HG02763 (cell line): Measurements from ENCODE around the gene MARS1.
"Not testable (repeated sequence)": the region's sequence is repeated elsewhere in the genome, so short reads cannot be mapped to it uniquely, and the experiment has no call there.

Experiments
- ATAC-seq: cut with Tn5 transposase; IDR thresholded peaks from one replicate; pipeline ENCODE4 v1.9.1; 2021; ENCODE audit warnings: mild to moderate bottlenecking, moderate library complexity; ENCODE audit not compliant: unreplicated experiment

Gene MARS1

DNA sequence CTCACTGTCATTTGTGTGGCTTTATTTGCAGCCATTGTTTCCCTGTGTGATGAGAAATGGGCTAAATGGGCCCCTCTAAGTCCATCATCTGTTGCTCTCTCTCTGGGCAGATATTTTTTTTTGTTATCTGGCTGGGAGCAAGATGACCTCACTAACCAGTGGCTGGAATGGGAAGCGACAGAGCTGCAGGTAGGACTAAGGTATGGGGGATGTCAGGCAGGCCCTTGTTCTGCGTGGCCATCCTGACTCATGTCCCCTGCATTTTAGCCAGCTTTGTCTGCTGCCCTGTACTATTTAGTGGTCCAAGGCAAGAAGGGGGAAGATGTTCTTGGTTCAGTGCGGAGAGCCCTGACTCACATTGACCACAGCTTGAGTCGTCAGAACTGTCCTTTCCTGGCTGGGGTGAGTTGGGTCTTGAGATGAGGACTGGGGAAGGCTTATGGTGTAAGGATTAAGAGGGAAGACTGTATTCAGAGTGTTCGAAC is 1.3 kb downstream of the MARS1 start:
- no peak for ATAC-seq

DNA sequence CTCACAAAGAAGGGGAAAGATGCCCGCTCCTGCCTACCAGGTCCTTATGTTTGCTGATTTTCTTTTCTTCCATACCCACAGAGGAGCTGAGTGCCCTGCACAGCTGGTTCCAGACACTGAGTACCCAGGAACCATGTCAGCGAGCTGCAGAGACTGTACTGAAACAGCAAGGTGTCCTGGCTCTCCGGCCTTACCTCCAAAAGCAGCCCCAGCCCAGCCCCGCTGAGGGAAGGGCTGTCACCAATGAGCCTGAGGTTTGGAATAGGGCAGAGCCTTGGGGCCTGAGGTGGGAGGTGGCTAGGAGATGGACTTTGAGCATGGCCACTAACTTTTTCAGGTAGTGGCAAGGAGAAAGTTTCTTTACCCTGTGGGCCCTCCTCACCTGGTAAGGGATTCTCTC is 2.3 kb downstream of the MARS1 start:
- no peak for ATAC-seq

DNA sequence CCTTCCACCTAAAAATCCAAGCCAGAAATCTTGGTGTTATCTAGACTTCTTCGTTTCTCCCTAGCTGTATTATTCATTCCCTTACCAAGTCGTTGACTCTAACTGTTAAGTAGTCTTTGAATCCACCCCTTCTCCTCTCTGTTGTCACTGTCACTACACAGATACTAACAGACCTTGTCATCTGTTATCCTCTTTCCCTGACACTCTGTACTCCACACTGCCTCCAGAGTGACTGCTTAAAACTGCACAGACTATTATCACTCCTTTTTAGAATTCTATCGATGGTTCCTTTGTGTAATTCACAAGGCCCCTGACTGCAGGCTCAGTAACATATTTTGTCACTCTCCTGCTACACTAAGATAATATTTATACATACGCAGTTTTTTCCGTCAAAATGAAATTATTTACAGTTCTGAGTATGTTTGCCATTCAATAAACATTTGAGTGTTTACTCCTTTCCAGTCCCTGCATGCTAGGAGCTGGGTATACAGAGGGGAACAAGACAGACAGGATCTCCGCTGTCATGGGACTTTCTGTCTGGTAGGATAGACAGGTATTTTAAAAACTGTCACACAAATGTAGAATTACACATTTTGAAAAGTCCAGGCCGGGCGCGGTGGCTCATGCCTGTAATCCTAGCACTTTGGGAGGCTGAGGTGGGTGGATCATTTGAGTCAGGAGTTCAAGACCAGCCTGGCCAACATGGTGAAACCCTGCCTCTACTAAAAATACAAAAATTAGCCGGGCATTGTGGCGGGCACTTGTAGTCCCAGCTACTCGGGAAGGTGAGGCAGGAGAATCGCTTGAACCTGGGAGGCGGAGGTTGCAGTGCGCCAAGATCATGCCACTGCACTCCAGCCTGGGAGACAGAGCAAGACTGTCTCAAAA is 3.8 kb downstream of the MARS1 start:
- no peak for ATAC-seq

DNA sequence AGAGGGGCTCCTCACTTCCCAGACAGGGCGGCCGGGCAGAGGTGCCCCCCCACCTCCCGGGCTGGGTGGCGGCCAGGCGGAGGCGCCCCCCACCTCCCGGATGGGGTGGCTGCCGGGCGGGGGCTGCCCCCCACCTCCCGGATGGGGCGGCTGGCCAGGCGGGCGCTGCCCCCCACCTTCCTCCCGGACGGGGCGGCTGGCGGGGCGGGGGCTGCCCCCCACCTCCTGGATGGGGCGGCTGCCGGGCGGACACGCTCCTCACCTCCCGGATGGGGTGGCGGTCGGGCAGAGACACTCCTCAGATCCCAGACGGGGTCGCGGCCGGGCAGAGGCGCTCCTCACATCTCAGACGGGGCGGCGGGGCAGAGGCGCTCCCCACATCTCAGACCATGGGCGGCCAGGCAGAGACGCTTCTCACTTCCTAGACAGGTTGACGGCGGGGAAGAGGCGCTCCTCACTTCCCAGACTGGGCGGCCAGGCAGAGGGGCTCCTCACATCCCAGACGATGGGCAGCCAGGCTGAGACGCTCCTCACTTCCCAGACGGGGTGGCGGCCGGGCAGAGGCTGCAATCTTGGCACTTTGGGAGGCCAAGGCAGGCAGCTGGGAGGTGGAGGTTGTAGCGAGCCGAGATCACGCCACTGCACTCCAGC is 7.3 kb downstream of the MARS1 start:
- not testable (repeated sequence) for ATAC-seq

DNA sequence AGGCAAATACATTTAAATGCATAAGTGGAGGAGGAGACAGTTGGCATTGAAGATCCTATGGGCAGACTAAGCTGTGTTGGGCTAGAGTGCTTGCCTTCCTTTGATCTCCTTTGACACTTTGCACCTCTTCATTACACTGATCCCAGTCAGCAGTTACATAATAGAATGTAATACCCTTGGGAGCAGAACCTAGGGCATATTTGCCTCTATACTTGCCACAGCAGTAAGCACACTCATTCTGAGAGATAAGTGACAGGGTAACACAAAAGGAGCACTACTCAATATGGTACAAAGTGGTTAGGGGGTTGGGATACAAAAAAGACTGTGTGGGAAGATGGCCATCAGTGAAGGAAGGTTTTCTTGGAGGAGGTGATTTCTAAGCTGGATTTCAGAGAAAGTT is 9.0 kb downstream of the MARS1 start:
- ATAC-seq = no peak

DNA sequence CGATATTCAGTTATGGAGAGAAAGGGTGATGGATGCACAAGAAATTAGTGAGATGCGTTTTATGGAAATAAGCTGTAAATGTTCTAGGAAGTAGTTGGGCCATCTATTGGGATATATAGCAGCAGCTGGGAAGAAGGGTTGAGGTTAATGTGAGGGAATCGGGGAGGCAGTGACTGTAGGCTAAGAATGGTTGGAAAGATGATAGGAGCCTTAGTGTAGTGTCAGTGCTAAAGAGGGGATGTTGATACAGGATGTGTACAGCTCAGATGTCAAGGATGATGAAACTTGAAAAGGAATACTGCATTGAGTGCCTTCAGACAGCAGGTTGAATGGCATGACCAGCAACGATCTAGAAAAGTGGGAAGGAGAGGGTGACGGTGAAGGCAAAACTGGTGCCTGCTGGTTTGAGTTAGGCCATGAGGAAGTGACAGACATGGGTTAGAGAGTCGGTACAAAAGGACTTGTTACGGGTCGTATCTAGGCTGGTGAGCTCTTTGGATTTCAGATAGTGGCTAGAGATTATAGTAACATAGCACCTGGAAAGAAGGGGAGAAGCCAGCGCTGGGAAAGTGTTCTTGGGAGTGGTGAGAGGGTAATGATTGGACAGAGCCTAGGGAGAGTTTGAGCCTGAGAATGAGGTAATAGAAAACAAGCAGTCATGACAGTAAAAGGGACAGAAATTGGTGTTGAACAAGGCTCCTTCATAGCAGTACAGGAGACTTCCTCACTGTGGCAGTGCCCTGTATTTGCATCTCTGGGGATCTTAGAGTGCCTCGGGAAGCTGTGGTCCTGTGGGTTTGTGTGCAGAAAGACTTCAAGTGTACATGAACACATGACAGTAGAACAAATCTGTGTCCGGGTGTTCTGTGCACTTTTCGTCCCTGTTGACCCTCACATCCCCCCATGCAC is 9.6 kb downstream of the MARS1 start:
- no peak for ATAC-seq

DNA sequence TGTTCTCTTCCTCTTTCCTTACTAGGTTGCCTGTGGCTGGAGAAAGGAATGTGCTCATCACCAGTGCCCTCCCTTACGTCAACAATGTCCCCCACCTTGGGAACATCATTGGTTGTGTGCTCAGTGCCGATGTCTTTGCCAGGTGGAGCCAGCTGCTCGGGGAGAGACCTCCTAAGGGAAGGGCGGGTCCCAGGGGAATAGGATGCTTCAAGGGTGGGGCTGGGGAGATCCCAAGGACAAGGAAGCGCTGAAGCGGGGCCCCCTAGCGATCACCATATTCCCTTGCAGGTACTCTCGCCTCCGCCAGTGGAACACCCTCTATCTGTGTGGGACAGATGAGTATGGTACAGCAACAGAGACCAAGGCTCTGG is 10.2 kb downstream of the MARS1 start:
- ATAC-seq = no peak

DNA sequence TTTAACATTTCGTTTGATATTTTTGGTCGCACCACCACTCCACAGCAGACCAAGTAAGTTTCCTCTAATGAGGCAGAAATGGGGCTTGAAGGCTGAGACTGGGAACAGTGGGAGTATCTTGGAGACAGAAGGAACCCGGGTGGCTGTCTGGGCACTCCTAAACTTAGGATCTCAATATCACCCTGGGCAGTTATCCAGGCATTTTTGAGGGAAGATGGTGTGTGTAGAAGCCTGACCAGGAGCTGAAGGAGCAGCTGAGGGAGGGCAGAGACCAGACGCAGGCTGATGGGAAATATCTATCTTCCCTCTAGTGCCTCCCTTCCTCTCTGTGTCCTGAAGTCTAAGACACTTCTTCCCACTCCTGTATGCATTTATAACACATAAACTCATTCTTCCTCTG is 10.7 kb downstream of the MARS1 start:
- ATAC-seq = no peak

DNA sequence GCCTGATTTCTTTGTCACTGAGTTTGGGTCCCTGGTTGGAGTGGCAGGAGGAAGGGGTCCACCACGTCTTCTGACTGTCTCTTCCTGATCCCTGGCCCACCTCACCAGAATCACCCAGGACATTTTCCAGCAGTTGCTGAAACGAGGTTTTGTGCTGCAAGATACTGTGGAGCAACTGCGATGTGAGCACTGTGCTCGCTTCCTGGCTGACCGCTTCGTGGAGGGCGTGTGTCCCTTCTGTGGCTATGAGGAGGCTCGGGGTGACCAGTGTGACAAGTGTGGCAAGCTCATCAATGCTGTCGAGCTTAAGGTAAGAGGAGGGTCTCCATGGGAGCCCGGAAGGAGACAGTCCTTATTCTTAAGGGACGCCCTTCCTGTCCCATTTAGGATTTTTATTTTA is 12.3 kb downstream of the MARS1 start:
- no peak for ATAC-seq

DNA sequence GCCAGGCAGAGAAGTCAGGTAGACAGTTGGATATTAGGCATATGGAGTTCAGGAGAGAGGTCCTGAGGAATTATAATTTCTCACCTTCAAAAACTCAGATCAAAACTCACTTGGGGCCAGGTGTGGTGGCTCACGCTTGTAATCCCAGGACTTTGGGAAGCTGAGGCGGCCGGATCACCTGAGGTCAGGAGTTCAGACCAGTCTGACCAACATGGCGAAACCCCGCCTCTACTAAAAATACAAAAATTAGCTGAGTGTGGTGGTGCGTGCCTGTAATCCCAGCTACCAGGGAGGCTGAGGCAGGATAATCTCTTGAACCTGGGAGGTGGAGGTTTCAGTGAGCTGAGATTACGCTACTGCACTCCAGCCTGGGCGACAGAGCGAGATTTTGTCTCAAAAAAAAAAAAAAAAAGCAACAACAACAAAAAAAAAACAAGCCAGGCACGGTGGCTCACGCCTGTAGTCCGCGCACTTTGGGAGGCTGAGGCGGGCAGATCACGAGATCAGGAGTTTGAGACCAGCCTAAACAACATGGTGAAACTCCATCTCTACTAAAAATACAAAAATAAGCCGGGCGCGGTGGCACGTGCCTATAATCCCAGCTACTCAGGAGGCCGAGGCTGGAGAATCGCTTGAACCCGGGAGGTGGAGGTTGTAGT is 14.6 kb downstream of the MARS1 start:
- not testable (repeated sequence) for ATAC-seq

DNA sequence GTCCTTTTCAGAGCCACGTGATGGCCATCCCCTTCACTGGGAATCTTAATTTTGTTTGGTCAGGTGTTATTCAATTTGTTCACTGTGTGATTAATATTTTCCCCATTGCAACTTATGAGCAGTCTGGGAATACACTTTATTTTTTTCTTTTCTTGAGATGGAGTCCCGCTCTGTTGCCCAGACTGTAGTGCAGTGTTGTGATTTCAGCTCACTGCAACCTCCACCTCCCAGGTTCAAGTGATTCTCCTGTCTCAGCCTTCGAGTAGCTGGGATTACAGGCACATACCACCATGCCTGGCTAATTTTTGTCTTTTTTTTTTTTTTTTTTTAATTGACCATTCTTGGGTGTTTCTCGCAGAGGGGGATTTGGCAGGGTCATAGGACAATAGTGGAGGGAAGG is 18.7 kb downstream of the MARS1 start:
- not testable (repeated sequence) for ATAC-seq

DNA sequence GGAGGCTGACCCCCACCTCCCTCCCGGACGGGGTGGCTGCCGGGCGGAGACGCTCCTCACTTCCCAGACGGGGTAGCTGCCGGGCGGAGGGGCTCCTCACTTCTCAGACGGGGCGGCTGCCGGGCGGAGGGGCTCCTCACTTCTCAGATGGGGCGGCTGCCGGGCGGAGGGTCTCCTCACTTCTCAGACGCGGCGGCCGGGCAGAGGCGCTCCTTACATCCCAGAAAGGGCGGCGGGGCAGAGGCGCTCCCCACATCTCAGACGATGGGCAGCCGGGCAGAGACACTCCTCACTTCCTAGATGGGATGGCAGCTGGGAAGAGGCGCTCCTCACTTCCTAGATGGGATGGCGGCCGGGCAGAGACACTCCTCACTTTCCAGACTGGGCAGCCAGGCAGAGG is 19.9 kb downstream of the MARS1 start:
- ATAC-seq = not testable (repeated sequence)

DNA sequence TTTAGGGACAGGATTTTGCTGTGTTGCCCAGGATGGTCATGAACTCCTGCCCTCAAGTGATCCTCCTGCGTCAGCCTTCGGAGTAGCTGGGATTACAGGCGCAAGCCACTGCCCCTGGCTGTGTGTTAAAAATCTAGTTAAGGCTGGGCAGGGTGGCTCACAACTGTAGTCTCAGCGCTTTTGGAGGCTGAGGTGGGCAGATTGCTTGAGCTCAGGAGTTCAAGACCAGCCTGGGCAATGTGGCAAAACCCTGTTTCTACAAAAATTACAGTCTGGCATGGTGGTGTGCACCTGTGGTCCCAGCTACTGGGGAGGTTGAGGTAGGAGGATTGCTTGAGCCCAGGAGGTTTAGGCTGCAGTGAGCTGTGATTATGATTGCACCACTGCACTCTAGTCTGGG is 23.3 kb downstream of the MARS1 start:
- no peak for ATAC-seq

DNA sequence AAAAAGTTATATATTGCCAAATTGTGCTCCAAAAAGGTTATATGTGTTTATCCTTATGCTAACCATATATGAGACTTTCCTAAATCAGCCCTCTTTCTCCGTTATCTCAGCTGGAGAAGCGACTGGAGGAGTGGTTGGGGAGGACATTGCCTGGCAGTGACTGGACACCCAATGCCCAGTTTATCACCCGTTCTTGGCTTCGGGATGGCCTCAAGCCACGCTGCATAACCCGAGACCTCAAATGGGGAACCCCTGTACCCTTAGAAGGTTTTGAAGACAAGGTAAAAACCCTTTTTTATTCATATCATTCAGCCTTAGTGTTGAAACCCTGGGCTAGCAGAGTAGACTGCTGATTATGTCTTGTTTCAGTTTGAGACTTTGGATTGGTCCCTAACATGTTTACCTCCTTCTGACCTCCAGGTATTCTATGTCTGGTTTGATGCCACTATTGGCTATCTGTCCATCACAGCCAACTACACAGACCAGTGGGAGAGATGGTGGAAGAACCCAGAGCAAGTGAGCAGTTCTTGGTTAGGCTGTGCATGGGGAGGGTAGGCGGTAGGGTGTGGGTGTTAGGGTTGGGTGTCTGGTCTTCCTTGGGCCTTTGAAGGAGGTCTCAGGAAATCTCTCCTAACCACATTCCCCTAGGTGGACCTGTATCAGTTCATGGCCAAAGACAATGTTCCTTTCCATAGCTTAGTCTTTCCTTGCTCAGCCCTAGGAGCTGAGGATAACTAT is 23.9 kb downstream of the MARS1 start:
- no peak for ATAC-seq

DNA sequence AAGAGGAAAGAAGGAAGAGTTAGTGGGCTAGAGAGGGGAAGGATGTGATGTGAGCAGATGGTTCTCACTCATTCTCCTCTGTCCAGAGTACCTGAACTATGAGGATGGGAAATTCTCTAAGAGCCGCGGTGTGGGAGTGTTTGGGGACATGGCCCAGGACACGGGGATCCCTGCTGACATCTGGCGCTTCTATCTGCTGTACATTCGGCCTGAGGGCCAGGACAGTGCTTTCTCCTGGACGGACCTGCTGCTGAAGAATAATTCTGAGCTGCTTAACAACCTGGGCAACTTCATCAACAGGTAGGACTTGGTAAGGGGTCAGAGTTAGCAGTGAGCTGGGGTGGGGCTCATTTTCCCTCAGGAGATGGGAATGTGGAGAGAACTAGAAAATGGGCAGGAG is 24.8 kb downstream of the MARS1 start:
- no peak for ATAC-seq

DNA sequence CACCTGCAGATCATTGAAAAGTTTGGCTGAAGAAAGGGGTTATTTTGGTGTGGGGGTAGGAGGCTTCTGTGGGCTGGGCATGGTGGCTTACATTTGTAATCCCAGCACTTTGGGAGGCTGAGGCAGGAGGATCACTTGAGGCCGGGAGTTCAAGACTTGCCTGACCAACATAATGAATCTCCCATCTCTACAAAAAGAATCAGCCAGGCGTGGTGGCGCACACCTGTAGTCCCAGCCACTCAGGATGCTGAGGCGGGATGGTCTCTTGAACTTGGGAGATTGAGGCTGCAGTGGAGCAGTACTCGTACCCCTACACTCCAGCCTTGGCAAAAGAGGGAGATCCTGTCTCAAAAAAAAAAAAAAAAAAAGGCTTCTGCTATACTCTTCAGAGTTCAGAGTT is 25.4 kb downstream of the MARS1 start:
- no peak for ATAC-seq

DNA sequence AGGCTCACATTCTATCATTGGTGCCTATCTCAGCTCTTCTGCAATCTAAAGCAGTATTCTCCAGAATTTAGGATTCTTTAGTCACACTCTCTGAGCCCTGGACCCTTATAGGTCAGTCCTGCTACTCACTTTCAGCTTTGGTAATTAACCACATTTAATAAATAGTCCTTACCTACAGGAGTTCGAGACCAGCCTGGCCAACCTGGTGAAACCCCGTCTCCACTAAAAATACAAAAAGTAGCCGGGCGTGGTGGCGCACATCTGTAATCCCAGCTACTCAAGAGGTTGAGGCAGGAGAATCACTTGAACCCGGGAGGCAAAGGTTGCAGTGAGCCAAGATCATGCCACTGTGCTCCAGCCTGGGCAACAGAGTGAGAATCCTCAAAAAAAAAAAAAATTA is 25.8 kb downstream of the MARS1 start:
- not testable (repeated sequence) for ATAC-seq

DNA sequence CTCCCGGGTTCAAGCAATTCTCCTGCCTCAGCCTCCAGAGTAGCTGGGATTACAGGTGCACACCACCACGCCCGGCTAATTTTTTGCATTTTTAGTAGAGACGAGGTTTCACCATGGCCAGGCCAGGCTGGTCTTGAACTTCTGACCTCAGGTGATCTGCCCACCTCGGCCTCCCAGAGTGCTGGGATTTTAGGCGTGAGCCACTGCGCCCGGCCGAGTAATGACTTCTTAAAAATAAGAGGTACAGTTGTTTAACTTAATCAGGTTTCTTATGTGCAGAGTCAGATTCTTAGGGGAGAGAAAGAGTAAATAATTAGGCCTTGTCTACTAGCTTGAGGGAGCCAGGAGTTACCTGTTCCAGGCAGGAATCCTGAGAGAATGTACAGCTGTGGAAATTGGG is 26.4 kb downstream of the MARS1 start:
- ATAC-seq = not testable (repeated sequence)

DNA sequence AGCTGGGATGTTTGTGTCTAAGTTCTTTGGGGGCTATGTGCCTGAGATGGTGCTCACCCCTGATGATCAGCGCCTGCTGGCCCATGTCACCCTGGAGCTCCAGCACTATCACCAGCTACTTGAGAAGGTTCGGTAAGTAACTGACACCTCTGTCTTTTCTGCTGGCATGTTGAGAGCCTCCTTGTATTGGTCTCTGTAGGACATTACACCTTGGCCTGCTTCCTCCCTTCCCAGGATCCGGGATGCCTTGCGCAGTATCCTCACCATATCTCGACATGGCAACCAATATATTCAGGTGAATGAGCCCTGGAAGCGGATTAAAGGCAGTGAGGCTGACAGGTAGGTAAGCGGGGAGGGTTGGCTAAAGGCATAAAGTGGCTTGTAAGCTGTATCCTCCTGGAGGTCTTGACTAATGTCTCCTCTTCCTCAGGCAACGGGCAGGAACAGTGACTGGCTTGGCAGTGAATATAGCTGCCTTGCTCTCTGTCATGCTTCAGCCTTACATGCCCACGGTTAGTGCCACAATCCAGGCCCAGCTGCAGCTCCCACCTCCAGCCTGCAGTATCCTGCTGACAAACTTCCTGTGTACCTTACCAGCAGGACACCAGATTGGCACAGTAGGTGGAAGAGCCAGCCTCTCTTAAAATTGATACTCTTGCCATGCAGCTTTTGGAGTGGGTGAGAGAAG is 27.0 kb downstream of the MARS1 start:
- no peak for ATAC-seq
